EL (cell line): ENCODE results near the gene CYS1.
"Not testable (repeated sequence)": the region's sequence is repeated elsewhere in the genome, so short reads cannot be mapped to it uniquely, and the experiment has no call there.

ENCODE experiments used
- DNase-seq: peaks from one replicate; pipeline ENCODE4 v3.0.0-alpha.2; 2016

The CYS1 gene

GRCh38 chr2:10028988-10029874, 51.0 kb downstream of the CYS1 start:
- no peak for DNase-seq

- no peak for DNase-seq
Observed at GRCh38 chr2:10028407-10028987, 51.7 kb downstream of the CYS1 start.

- no peak for DNase-seq
Observed at GRCh38 chr2:10027660-10028330, 52.4 kb downstream of the CYS1 start.

GRCh38 chr2:10026940-10027569, 53.2 kb downstream of the CYS1 start:
- no peak for DNase-seq

- no peak for DNase-seq
Observed at GRCh38 chr2:10022966-10023662, 57.1 kb downstream of the CYS1 start.

GRCh38 chr2:10022445-10022844, 57.8 kb downstream of the CYS1 start:
- no peak for DNase-seq

GRCh38 chr2:10022041-10022421, 58.2 kb downstream of the CYS1 start:
- no peak for DNase-seq

GRCh38 chr2:10019602-10020400, 60.4 kb downstream of the CYS1 start:
- no peak for DNase-seq

GRCh38 chr2:10019174-10019573, 61.0 kb downstream of the CYS1 start:
- DNase-seq, result no peak

- no peak for DNase-seq
Observed at GRCh38 chr2:10017313-10017941, 62.8 kb downstream of the CYS1 start.

- no peak for DNase-seq
Observed at GRCh38 chr2:10016802-10017258, 63.4 kb downstream of the CYS1 start.

GRCh38 chr2:10016001-10016801, 64.0 kb downstream of the CYS1 start:
- no peak for DNase-seq

GRCh38 chr2:10015376-10015989, 64.7 kb downstream of the CYS1 start:
- DNase-seq, result not testable (repeated sequence)

- no peak for DNase-seq
Observed at GRCh38 chr2:10014418-10015190, 65.6 kb downstream of the CYS1 start.

- DNase-seq, result not testable (repeated sequence)
Observed at GRCh38 chr2:10013651-10014417, 66.4 kb downstream of the CYS1 start.

- DNase-seq, result no peak
Observed at GRCh38 chr2:10012963-10013461, 67.2 kb downstream of the CYS1 start.

- not testable (repeated sequence) for DNase-seq
Observed at GRCh38 chr2:10012366-10012962, 67.7 kb downstream of the CYS1 start.
